ENCODE measurements around the gene CCDC188. TPM values are rescaled to one million over a fixed set of nuclear protein-coding genes. Genes with fewer than 3 reads are reported as not detected.

Gene CCDC188
- total and polyA plus RNA-seq, 2 of the 13 experiments (the other 11 are each of a cell fraction or from before 2014, with no cell fraction given) = not detected

- TF ChIP-seq ZNF142 (CRISPR knock-in tag; IDR thresholded peaks at IDR 0.05) (no peak), KDM5A (IDR thresholded peaks at IDR 0.05; ENCODE audit: borderline replicate concordance, low read length) (no peak), ZNF687 (CRISPR knock-in tag; IDR thresholded peaks at IDR 0.05) (peak; percentile 19; the same call in 1 of the 2 replicates), SNAPC4 (CRISPR knock-in tag; IDR thresholded peaks at IDR 0.05) (0 out of 2 replicates have a peak, but pooled peaks have one; percentile 3), ZNF768 (CRISPR knock-in tag; IDR thresholded peaks at IDR 0.05) (0 out of 2 replicates have a peak, but pooled peaks have one; percentile 12), ZNF180 (CRISPR knock-in tag; IDR thresholded peaks at IDR 0.05; ENCODE audit: borderline replicate concordance, low read depth) (no peak), ZNF121 (CRISPR knock-in tag; IDR thresholded peaks at IDR 0.05) (no peak), GATA4 (IDR thresholded peaks at IDR 0.05; ENCODE audit: borderline replicate concordance, low read depth) (no peak), HOXA9 (CRISPR knock-in tag; IDR thresholded peaks at IDR 0.05; ENCODE audit: borderline replicate concordance) (0 out of 2 replicates have a peak, but pooled peaks have one; percentile 44), ZNF691 (CRISPR knock-in tag; IDR thresholded peaks at IDR 0.05; ENCODE audit: borderline replicate concordance, low read depth) (no peak), JUNB (CRISPR knock-in tag; IDR thresholded peaks at IDR 0.05; ENCODE audit: borderline replicate concordance) (no peak), TEAD3 (CRISPR knock-in tag; optimal IDR thresholded peaks at IDR 0.05; ENCODE audit: borderline replicate concordance) (no peak)
Observed at GRCh38 chr22:20115691-20116375, 35.0 kb downstream of the CCDC188 start, which contains the start of gene RANBP1 (continued).
